H1 (cell line): ENCODE data around the gene MICU1. TPM values are rescaled to one million over a fixed set of nuclear protein-coding genes. Genes with fewer than 3 reads are reported as not detected.
A peak's percentile ranks its signal among the peaks of the same experiment; 100 is the strongest.

Experiments
- CTCF ChIA-PET: fragments of 300-600 bp; sonication (Branson Sonifier 250); formaldehyde crosslinking; loops from one replicate; lab custom pipeline; 2021; ENCODE audit not compliant: partially characterized antibody; lab: Charles Lee
- POLR2A ChIA-PET: fragments of 300-600 bp; sonication (Branson Sonifier 250); formaldehyde crosslinking; loops from one replicate; lab custom pipeline; 2021; ENCODE audit warnings: inconsistent platforms; ENCODE audit not compliant: partially characterized antibody; lab: Charles Lee
- DNase-seq, 2 experiments: peaks; one replicate each; pipeline versions ENCODE4 v3.0.0 to v3.0.0-alpha.2; 2010 to 2022; ENCODE audit warnings: low spot score in 2 of 2, low read depth in 1 of 2, mixed read lengths in 1 of 2
- FAIRE-seq: peaks from 2 replicates; lab custom pipeline; 2011; peaks lifted over from hg19 to GRCh38; lab: Jason Lieb, UNC
- H2AFZ ChIP-seq: 2 replicates; pipeline ENCODE4 v1.8.1; 2012; ENCODE audit warnings: low read length, inconsistent platforms
- H2AK5ac ChIP-seq: 2 replicates; pipeline ENCODE4 v1.6.1; 2013; ENCODE audit warnings: low read depth, low read length
- H2BK120ac ChIP-seq: replicated peaks from 2 replicates; pipeline ENCODE3; 2013; ENCODE audit warnings: low read depth, low read length, inconsistent platforms
- H2BK12ac ChIP-seq: 2 replicates; pipeline ENCODE4 v1.6.1; 2013; ENCODE audit warnings: low read depth, low read length
- H2BK15ac ChIP-seq: 2 replicates; pipeline ENCODE4 v1.6.1; 2013; ENCODE audit warnings: low read length
- H2BK20ac ChIP-seq: 2 replicates; pipeline ENCODE4 v1.6.1; 2013; ENCODE audit warnings: low read length
- H2BK5ac ChIP-seq: 2 replicates; pipeline ENCODE4 v1.6.1; 2013; ENCODE audit warnings: low read depth, low read length
- H3K14ac ChIP-seq: 2 replicates; pipeline ENCODE4 v1.6.1; 2013; ENCODE audit warnings: inconsistent platforms; ENCODE audit not compliant: insufficient read length
- H3K18ac ChIP-seq: 2 replicates; pipeline ENCODE4 v1.6.1; 2013; ENCODE audit warnings: low read length; ENCODE audit errors: extremely low read depth
- H3K23ac ChIP-seq: 2 replicates; pipeline ENCODE4 v1.6.1; 2013; ENCODE audit warnings: inconsistent platforms; ENCODE audit not compliant: insufficient read length
- H3K23me2 ChIP-seq: 2 replicates; pipeline ENCODE4 v1.6.1; 2013; ENCODE audit warnings: low read depth, low read length
- H3K27ac ChIP-seq: 2 replicates; pipeline ENCODE4 v1.6.1; 2011; ENCODE audit warnings: low read depth, low read length, inconsistent platforms
- H3K27me3 ChIP-seq, 4 experiments: replicated peaks in 1 of 4; 1 replicate in 1 of 4; 2 replicates in 3 of 4; pipeline versions ENCODE4 v1.6.1 to v1.8.1; 2011 to 2013; ENCODE audit warnings: low read length in 3 of 4, mild to moderate bottlenecking in 3 of 4, inconsistent platforms in 2 of 4, mixed read lengths in 2 of 4, moderate library complexity in 1 of 4; ENCODE audit not compliant: control insufficient read depth in 3 of 4, insufficient read depth in 3 of 4; ENCODE audit errors: extremely low read depth in 1 of 4
- H3K36me3 ChIP-seq, 4 experiments: 2 replicates each; pipeline versions ENCODE4 v1.6.1 to v1.8.1; 2011 to 2013; ENCODE audit warnings: mild to moderate bottlenecking in 4 of 4, low read length in 3 of 4, moderate library complexity in 2 of 4, control low read depth in 1 of 4, inconsistent platforms in 1 of 4; ENCODE audit not compliant: insufficient read depth in 4 of 4, control insufficient read depth in 2 of 4
- H3K4ac ChIP-seq: replicated peaks from 2 replicates; pipeline ENCODE3; 2013; ENCODE audit warnings: low read length, low read depth, mixed read lengths, inconsistent platforms; ENCODE audit not compliant: insufficient read length
- H3K4me1 ChIP-seq, 4 experiments: replicated peaks in 1 of 4; 1 replicate in 1 of 4; 2 replicates in 3 of 4; pipeline versions ENCODE4 v1.6.1 to v1.8.1; 2011 to 2013; ENCODE audit warnings: low read length in 3 of 4, inconsistent platforms in 2 of 4, mixed read lengths in 1 of 4; ENCODE audit not compliant: insufficient read depth in 4 of 4, control insufficient read depth in 3 of 4
- H3K4me2 ChIP-seq, 2 experiments: 2 replicates each; pipeline versions ENCODE4 v1.6.1 to v1.8.1; 2011 to 2013; ENCODE audit warnings: low read depth in 2 of 2, low read length in 2 of 2, control low read depth in 1 of 2, inconsistent platforms in 1 of 2, mild to moderate bottlenecking in 1 of 2; ENCODE audit not compliant: insufficient read depth in 1 of 2
- H3K4me3 ChIP-seq, 4 experiments: fragments of 200-600, 300-600 bp in 1 of 4; sonication (generic), shearing (Covaris generic), sonication (Bioruptor Twin) in 1 of 4; 2 replicates each; pipeline versions ENCODE4 v1.5.1 to v1.8.1; 2011 to 2016; ENCODE audit warnings: low read length in 4 of 4, low read depth in 3 of 4, control low read depth in 2 of 4, inconsistent platforms in 2 of 4, mild to moderate bottlenecking in 2 of 4, mixed read lengths in 1 of 4, moderate library complexity in 1 of 4; ENCODE audit not compliant: insufficient read depth in 2 of 4; ENCODE audit errors: extremely low read depth in 1 of 4
- H3K56ac ChIP-seq: replicated peaks from 2 replicates; pipeline ENCODE3; 2013; ENCODE audit warnings: low read depth, mild to moderate bottlenecking, mixed read lengths, low read length, inconsistent platforms; ENCODE audit not compliant: insufficient read length
- H3K79me1 ChIP-seq: 2 replicates; pipeline ENCODE4 v1.6.1; 2013; ENCODE audit warnings: low read depth, low read length, control low read depth
- H3K79me2 ChIP-seq, 2 experiments: 2 replicates each; pipeline versions ENCODE4 v1.6.1 to v1.8.1; 2012 to 2013; ENCODE audit warnings: low read length in 2 of 2, mild to moderate bottlenecking in 2 of 2, inconsistent platforms in 1 of 2; ENCODE audit not compliant: insufficient read depth in 2 of 2, control insufficient read depth in 1 of 2
- H3K9ac ChIP-seq, 4 experiments: replicated peaks in 1 of 4; 1 replicate in 1 of 4; 2 replicates in 3 of 4; pipeline versions ENCODE4 v1.6.1 to v1.8.1; 2011 to 2013; ENCODE audit warnings: low read depth in 3 of 4, low read length in 3 of 4, control low read depth in 2 of 4, mild to moderate bottlenecking in 2 of 4, moderate library complexity in 2 of 4, inconsistent platforms in 1 of 4; ENCODE audit errors: extremely low read depth in 1 of 4
- H3K9me3 ChIP-seq, 2 experiments: 2 replicates each; pipeline versions ENCODE4 v1.6.1 to v1.8.1; 2012 to 2013; ENCODE audit warnings: mild to moderate bottlenecking in 2 of 2, moderate library complexity in 2 of 2, control low read depth in 1 of 2, inconsistent platforms in 1 of 2, low read depth in 1 of 2, low read length in 1 of 2, mixed read lengths in 1 of 2; ENCODE audit not compliant: insufficient read depth in 2 of 2
- H4K20me1 ChIP-seq, 2 experiments: replicated peaks in 1 of 2; 2 replicates each; pipeline versions ENCODE3 to v1.8.1; 2011 to 2013; ENCODE audit warnings: inconsistent platforms in 2 of 2, low read length in 2 of 2, mild to moderate bottlenecking in 1 of 2; ENCODE audit not compliant: insufficient read depth in 2 of 2, control insufficient read depth in 1 of 2
- H4K5ac ChIP-seq: 2 replicates; pipeline ENCODE4 v1.6.1; 2013; ENCODE audit warnings: low read length, low read depth, mixed read lengths, inconsistent platforms; ENCODE audit not compliant: insufficient read length
- H4K8ac ChIP-seq: 2 replicates; pipeline ENCODE4 v1.8.0; 2013; ENCODE audit warnings: mild to moderate bottlenecking, moderate library complexity, low read length, inconsistent platforms; ENCODE audit not compliant: insufficient read depth; ENCODE audit errors: extremely low read depth
- H4K91ac ChIP-seq: replicated peaks from 2 replicates; pipeline ENCODE3; 2013; ENCODE audit warnings: low read length, mixed read lengths, inconsistent platforms; ENCODE audit not compliant: insufficient read length
- CEBPB ChIP-seq: IDR thresholded peaks from 2 replicates; pipeline ENCODE4 v1.6.1; 2012; ENCODE audit warnings: low read depth, low read length
- EZH2 ChIP-seq: fragments of 200-600 bp; sonication (generic); IDR thresholded peaks from 2 replicates; pipeline ENCODE4 v1.7.1; 2012; ENCODE audit warnings: low read depth, mild to moderate bottlenecking, moderate library complexity, low read length, inconsistent platforms; ENCODE audit not compliant: severe bottlenecking
- RAD21 ChIP-seq, 2 experiments: IDR thresholded peaks in 1 of 2; conservative IDR thresholded peaks in 1 of 2; 2 replicates each; pipeline ENCODE4 v1.6.1; 2011; ENCODE audit warnings: low read depth in 2 of 2, low read length in 2 of 2, improper control_type of control experiment in 1 of 2, inconsistent platforms in 1 of 2, mild to moderate bottlenecking in 1 of 2, moderate library complexity in 1 of 2
- SIX5 ChIP-seq: IDR thresholded peaks from 2 replicates; pipeline ENCODE4 v1.6.1; 2011; ENCODE audit warnings: mild to moderate bottlenecking, low read depth, low read length
- TBP ChIP-seq: IDR thresholded peaks from 2 replicates; pipeline ENCODE4 v1.6.1; 2011; ENCODE audit warnings: low read depth, low read length, improper control_type of control experiment
- ZNF274 ChIP-seq: IDR thresholded peaks from 2 replicates; pipeline ENCODE4 v1.7.0; 2012; ENCODE audit warnings: low read length, borderline replicate concordance; ENCODE audit errors: extremely low read depth
- WGBS, 2 experiments: shearing (Covaris generic) in 1 of 2; methylation state at CpG; one replicate each; pipeline versions ENCODE4 v1.1.6 to v1.1.7; 2013 to 2015; ENCODE audit warnings: low lambda C conversion rate in 2 of 2, mixed read lengths in 2 of 2, inconsistent platforms in 1 of 2, low coverage in 1 of 2, missing lambda C conversion rate in 1 of 2; ENCODE audit not compliant: insufficient replicate concordance in 2 of 2, insufficient coverage in 1 of 2, insufficient read length in 1 of 2; ENCODE audit errors: extremely low coverage in 1 of 2, missing lambda C conversion rate in 1 of 2; 5-methylcytosine and 5-hydroxymethylcytosine counted together
- polyA plus RNA-seq, 7 experiments: library from polyadenylated mRNA; depleted of rRNA in 3 of 7; stranded (reverse) in 5 of 7; unstranded in 2 of 7; fragments of >200 nt in 5 of 7; fragments of 200-250 nt in 2 of 7; gene quantifications; 1 replicate in 5 of 7; 2 replicates in 1 of 7; 4 replicates in 1 of 7; pipeline versions ENCODE4 v1.2.1 to v1.2.3, GENCODE V29; 2011 to 2013; ENCODE audit warnings: missing spikeins in 2 of 7, mixed read lengths in 2 of 7
- total RNA-seq: library from RNA; stranded (reverse); fragmentation: NEBNext Ultra II Directional; extraction: Animal tissue kit (Norgen Biotek cat#: 25700); gene quantifications from 2 replicates; pipeline ENCODE4 v1.2.1, GENCODE V29; 2021
- TF ChIP-seq, protein P1 (sequence below): IDR thresholded peaks from 2 replicates; pipeline ENCODE4 v1.6.1; 2012; ENCODE audit warnings: low read length, inconsistent platforms

The MICU1 gene
- total and polyA plus RNA-seq, 2 of the 8 experiments (the other 6 are each of a cell fraction or from before 2014, with no cell fraction given): 18.0 to 36.7 TPM

DNA sequence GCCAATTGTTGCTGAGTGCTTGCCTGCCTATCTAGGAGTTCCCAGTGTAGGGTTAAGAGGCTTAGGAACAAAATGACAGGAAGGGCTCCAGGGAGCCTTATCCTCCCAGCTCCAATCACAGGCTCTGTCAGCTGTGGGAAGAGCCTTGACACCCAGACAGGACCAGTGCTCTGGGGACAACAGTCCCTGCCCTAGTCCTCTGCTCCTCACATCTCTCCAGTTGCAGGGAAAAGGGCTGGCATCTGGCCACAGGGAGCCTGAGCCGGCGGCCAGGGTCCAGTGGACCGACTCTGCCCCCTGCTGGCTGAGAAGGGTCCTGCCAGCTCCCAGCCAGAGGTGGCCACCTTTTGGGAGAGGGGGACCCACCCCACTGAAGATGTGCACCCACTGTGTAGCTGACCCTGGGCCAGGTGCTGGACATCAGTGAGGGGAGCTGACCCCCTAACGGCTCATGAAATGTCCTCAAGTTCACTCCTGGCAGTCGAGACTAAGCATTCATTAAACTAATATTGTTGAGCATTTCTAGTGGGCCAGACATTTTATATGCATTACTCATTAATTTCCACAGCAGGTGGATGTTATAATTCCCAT is 288.7 kb downstream of the MICU1 start:
- Histone ChIP-seq H3K23ac (no peak overlapping the region), H3K23me2 (no peaks in the 10 kb centered on the region), H3K4me3 (no peak overlapping the region), H3K18ac (peak overlapping the region; percentile 71), H4K5ac (no peak overlapping the region), H4K20me1 (no peaks in the 10 kb centered on the region), H3K27me3 (no peaks in the 10 kb centered on the region), H2AFZ (no peak overlapping the region), H3K4ac (no peak overlapping the region), H3K36me3 (peaks cover 6 to 15% (median 8%) of the 10 kb centered on the region in 4 experiments; a peak in 6 of 8 replicates), H4K91ac (peak overlapping the region; percentile 65), H3K14ac (no peak overlapping the region), H2BK120ac (peak overlapping the region; percentile 13), H3K4me1 (peaks cover 0 to 22% (median 11%) of the 10 kb centered on the region in 4 experiments; a peak in 6 of 7 replicates), H3K9ac (no peak overlapping the region), H4K8ac (no peak overlapping the region), H2BK5ac (peak overlapping the region; percentile 60; the same call in 1 of the 2 replicates), H3K9me3 (no peaks in the 10 kb centered on the region), H2BK15ac (0 out of 2 replicates have a peak overlapping the region, but pooled peaks have one; percentile 81), H3K27ac (no peak overlapping the region), H2BK12ac (peak overlapping the region; percentile 75; the same call in 1 of the 2 replicates), H2AK5ac (no peak overlapping the region), H3K56ac (no peak overlapping the region), H3K79me1 (no peaks in the 10 kb centered on the region), H3K79me2 (no peaks in the 10 kb centered on the region), H2BK20ac (no peak overlapping the region), H3K4me2 (no peak overlapping the region)
- no peak for FAIRE-seq
- ChIA-PET CTCF (interaction anchor here (0.6 to 4.5 kb wide), 34 partner anchors 8 to 519 kb away, joined by 3 to 25 read pairs (median 4); partner anchors contain the start of genes DDIT4 and DNAJB12), POLR2A (interaction anchor here (1.0 to 39.2 kb wide), 3 partner anchors 17 to 249 kb away, joined by 3 to 895 read pairs (median 10); partner anchors contain the start of genes DDIT4 and SPOCK2)
- 57% methylated on average over 5 of the region's 5 CpGs; no CpG with 5 or more reads in 1 of the 2 experiments for WGBS, 2 experiments
- DNase-seq: peak in 1 of 2 experiments; percentile 91
- TF ChIP-seq SIX5: no peak
- TF ChIP-seq CEBPB: peak; percentile 2; the same call in 1 of the 2 replicates
- 0 out of 2 replicates have a peak, but pooled peaks have one; percentile 23 for TF ChIP-seq TBP
- no peak for TF ChIP-seq EZH2
- TF ChIP-seq, protein P1, sequence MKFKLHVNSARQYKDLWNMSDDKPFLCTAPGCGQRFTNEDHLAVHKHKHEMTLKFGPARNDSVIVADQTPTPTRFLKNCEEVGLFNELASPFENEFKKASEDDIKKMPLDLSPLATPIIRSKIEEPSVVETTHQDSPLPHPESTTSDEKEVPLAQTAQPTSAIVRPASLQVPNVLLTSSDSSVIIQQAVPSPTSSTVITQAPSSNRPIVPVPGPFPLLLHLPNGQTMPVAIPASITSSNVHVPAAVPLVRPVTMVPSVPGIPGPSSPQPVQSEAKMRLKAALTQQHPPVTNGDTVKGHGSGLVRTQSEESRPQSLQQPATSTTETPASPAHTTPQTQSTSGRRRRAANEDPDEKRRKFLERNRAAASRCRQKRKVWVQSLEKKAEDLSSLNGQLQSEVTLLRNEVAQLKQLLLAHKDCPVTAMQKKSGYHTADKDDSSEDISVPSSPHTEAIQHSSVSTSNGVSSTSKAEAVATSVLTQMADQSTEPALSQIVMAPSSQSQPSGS: no peak
- TF ChIP-seq RAD21 (IDR thresholded peaks at IDR 0.05 in 1 of 2, conservative IDR thresholded peaks at IDR 0.05 in 1 of 2; ENCODE audit: low read depth in 2 of 2, low read length in 2 of 2): peak; percentile 91 to 95
- no peak for TF ChIP-seq ZNF274
